K562 (cell line): ENCODE results near the gene ZNF575. TPM values are rescaled to one million over a fixed set of nuclear protein-coding genes. Genes with fewer than 3 reads are reported as not detected.

Experiments used
- ARID4B ChIP-seq: sonication (generic); formaldehyde crosslinking; IDR thresholded peaks from 2 replicates; pipeline ENCODE4 v1.8.0; 2022; ENCODE audit warnings: mild to moderate bottlenecking, missing genetic modification reagents
- ATF1 ChIP-seq, 2 experiments: fragments of 450-650 bp in 1 of 2; IDR thresholded peaks; 2 replicates each; pipeline ENCODE4 v1.6.1; 2016; ENCODE audit warnings: missing compliant biosample characterization in 1 of 2, missing genetic modification characterization in 1 of 2
- BRD9 ChIP-seq: fragments of 450-650 bp; IDR thresholded peaks from 2 replicates; pipeline ENCODE4 v1.6.1; 2018; ENCODE audit warnings: low read depth; ENCODE audit not compliant: partially characterized antibody
- CBFA2T3 ChIP-seq: fragments of 450-650 bp; IDR thresholded peaks from 2 replicates; pipeline ENCODE4 v1.6.1; 2017
- CTCF ChIP-seq, 3 experiments: IDR thresholded peaks in 2 of 3; conservative IDR thresholded peaks in 1 of 3; 2 replicates each; pipeline ENCODE4 v1.5.1; 2011 to 2012; ENCODE audit warnings: low read length in 3 of 3, mild to moderate bottlenecking in 3 of 3, control low read depth in 2 of 3, improper control_type of control experiment in 1 of 3, inconsistent platforms in 1 of 3, low read depth in 1 of 3, mixed read lengths in 1 of 3, moderate library complexity in 1 of 3; ENCODE audit not compliant: insufficient read depth in 2 of 3
- HMBOX1 ChIP-seq: sonication (generic); IDR thresholded peaks from 2 replicates; pipeline ENCODE4 v1.6.1; 2016
- IFI16 ChIP-seq: fragments of 250-450 bp; sonication (Bioruptor Pico); IDR thresholded peaks from 2 replicates; pipeline ENCODE4 v2.1.2; 2022; ENCODE audit warnings: mild to moderate bottlenecking, inconsistent platforms
- KDM2B ChIP-seq: fragments of 250-450 bp; sonication (Bioruptor Pico); IDR thresholded peaks from 2 replicates; pipeline ENCODE4 v1.8.0; 2021; ENCODE audit warnings: mild to moderate bottlenecking, moderate library complexity
- MYC ChIP-seq, 2 experiments: fragments of 250-450 bp in 1 of 2; sonication (Bioruptor Pico) in 1 of 2; IDR thresholded peaks; 2 replicates each; pipeline versions ENCODE4 v1.5.1 to v1.6.1; 2012 to 2021; ENCODE audit warnings: low read depth in 2 of 2, borderline replicate concordance in 1 of 2, improper control_type of control experiment in 1 of 2, low read length in 1 of 2, mild to moderate bottlenecking in 1 of 2, moderate library complexity in 1 of 2
- NCOR1 ChIP-seq: fragments of 450-650 bp; IDR thresholded peaks from 2 replicates; pipeline ENCODE4 v1.6.1; 2016; ENCODE audit warnings: mild to moderate bottlenecking, moderate library complexity
- NFE2 ChIP-seq: IDR thresholded peaks from 2 replicates; pipeline ENCODE4 v1.6.1; 2014; ENCODE audit warnings: antibody characterized with exemption, low read depth
- NRF1 ChIP-seq, 2 experiments: fragments of 450-650 bp; IDR thresholded peaks in 1 of 2; conservative IDR thresholded peaks in 1 of 2; 2 replicates each; pipeline ENCODE4 v1.6.1; 2014; ENCODE audit warnings: mild to moderate bottlenecking in 2 of 2
- PHF20 ChIP-seq: fragments of 450-650 bp; IDR thresholded peaks from 2 replicates; pipeline ENCODE4 v1.6.1; 2018; ENCODE audit not compliant: partially characterized antibody
- POLR2A ChIP-seq: fragments of 450-650 bp; conservative IDR thresholded peaks from 2 replicates; pipeline ENCODE4 v1.6.1; 2016
- SAFB2 ChIP-seq: fragments of 200-400 bp; formaldehyde crosslinking; IDR thresholded peaks from 2 replicates; pipeline ENCODE4 v1.6.1; 2018; ENCODE audit warnings: borderline replicate concordance, low read length, low read depth, moderate library complexity; ENCODE audit not compliant: severe bottlenecking
- SETDB1 ChIP-seq: IDR thresholded peaks from one replicate; pipeline ENCODE4 v1.6.1; 2012; ENCODE audit warnings: low read length, control low read depth, inconsistent platforms
- SNRNP70 ChIP-seq: fragments of 200-400 bp; formaldehyde crosslinking; optimal IDR thresholded peaks from 2 replicates; pipeline ENCODE3; 2017; ENCODE audit warnings: low read depth, low read length
- VEZF1 ChIP-seq: fragments of 200-800 bp; sonication (Bioruptor generic); IDR thresholded peaks from 2 replicates; pipeline ENCODE4 v1.6.1; 2017; ENCODE audit warnings: missing genetic modification characterization, missing compliant biosample characterization
- polyA plus RNA-seq, 8 experiments: library from polyadenylated mRNA; depleted of rRNA in 4 of 8; stranded (reverse) in 5 of 8; unstranded in 3 of 8; fragments of >200 nt; fragmentation: Nextera tagmentation in 2 of 8; fragmentation: Illumina TruSeq in 1 of 8; extraction: Ambion mirVana in 2 of 8; extraction: Trizol in 1 of 8; gene quantifications; 2 replicates each; pipeline versions ENCODE4 v1.2.1 to v1.2.3, GENCODE V29; 2011 to 2014; ENCODE audit warnings: inconsistent platforms in 1 of 8, missing spikeins in 1 of 8
- total RNA-seq, 7 experiments: library from RNA; depleted of rRNA in 6 of 7; stranded (reverse); fragments of >200 nt in 6 of 7; fragmentation: Illumina TruSeq in 2 of 7; extraction: Trizol in 2 of 7; gene quantifications; 2 replicates each; pipeline versions ENCODE4 v1.2.1 to v1.2.3, GENCODE V29; 2011 to 2021; ENCODE audit warnings: low replicate concordance in 1 of 7

Gene ZNF575
- total and polyA plus RNA-seq, 9 of the 15 experiments (the other 6 are each of a cell fraction or from before 2014, with no cell fraction given), result 0.20 to 0.98 (median 0.32) TPM; not detected in 6

GRCh38 chr19:43503501-43504425, 29.2 kb upstream of the ZNF575 start (continued):
- TF ChIP-seq ARID4B (CRISPR knock-in tag) (no peak), POLR2A (peak; percentile 72), NRF1 (conservative IDR thresholded peaks at IDR 0.05 in 1 of 2, IDR thresholded peaks at IDR 0.05 in 1 of 2) (peak; percentile 34 to 47; a peak in 3 of 4 replicates), CBFA2T3 (0 out of 2 replicates have a peak, but pooled peaks have one; percentile 16), ATF1 (CRISPR knock-in tag; IDR thresholded peaks at IDR 0.05) (no peak), ATF1 (tag; IDR thresholded peaks at IDR 0.05) (peak; percentile 10), KDM2B (CRISPR knock-in tag) (no peak), VEZF1 (CRISPR knock-in tag) (peak; percentile 93), MYC (IDR thresholded peaks at IDR 0.05; ENCODE audit: low read depth, low read length) (peak; percentile 55; the same call in 1 of the 2 replicates), MYC (CRISPR knock-in tag; IDR thresholded peaks at IDR 0.05; ENCODE audit: borderline replicate concordance, low read depth) (no peak), SETDB1 (no peak), IFI16 (CRISPR knock-in tag) (no peak), BRD9 (peak; percentile 53), SNRNP70 (no peak), CTCF (IDR thresholded peaks at IDR 0.05 in 2 of 3, conservative IDR thresholded peaks at IDR 0.05 in 1 of 3; ENCODE audit: insufficient read depth in 2 of 3, low read depth in 1 of 3, low read length in 3 of 3) (peak in 2 of 3 experiments; percentile 26 to 52; a peak in 2 of 6 replicates), SAFB2 (no peak), PHF20 (no peak), NCOR1 (no peak), HMBOX1 (peak; percentile 73), NFE2 (no peak)
